Measurements from ENCODE around the gene FUS. TPM values are rescaled to one million over a fixed set of nuclear protein-coding genes. Genes with fewer than 3 reads are reported as not detected.

Gene FUS
- total RNA-seq, 1 experiment from 2014 or later = 770 TPM

DNA sequence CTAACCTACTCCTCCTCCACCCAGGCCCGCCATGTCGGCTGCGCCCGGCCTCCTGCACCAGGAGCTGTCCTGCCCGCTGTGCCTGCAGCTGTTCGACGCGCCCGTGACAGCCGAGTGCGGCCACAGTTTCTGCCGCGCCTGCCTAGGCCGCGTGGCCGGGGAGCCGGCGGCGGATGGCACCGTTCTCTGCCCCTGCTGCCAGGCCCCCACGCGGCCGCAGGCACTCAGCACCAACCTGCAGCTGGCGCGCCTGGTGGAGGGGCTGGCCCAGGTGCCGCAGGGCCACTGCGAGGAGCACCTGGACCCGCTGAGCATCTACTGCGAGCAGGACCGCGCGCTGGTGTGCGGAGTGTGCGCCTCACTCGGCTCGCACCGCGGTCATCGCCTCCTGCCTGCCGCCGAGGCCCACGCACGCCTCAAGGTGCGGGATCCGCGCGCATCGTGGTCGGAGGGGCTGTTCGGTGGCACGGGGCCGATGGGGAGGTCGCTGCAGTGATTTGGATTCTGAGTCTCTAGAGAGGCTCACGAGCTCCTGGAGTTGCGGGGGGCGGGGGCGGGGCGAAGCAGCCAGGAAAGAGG, 34.9 kb downstream of the FUS start (continued):
- TF ChIP-seq, protein P1, sequence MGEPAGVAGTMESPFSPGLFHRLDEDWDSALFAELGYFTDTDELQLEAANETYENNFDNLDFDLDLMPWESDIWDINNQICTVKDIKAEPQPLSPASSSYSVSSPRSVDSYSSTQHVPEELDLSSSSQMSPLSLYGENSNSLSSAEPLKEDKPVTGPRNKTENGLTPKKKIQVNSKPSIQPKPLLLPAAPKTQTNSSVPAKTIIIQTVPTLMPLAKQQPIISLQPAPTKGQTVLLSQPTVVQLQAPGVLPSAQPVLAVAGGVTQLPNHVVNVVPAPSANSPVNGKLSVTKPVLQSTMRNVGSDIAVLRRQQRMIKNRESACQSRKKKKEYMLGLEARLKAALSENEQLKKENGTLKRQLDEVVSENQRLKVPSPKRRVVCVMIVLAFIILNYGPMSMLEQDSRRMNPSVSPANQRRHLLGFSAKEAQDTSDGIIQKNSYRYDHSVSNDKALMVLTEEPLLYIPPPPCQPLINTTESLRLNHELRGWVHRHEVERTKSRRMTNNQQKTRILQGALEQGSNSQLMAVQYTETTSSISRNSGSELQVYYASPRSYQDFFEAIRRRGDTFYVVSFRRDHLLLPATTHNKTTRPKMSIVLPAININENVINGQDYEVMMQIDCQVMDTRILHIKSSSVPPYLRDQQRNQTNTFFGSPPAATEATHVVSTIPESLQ (CRISPR knock-in tag; IDR thresholded peaks at IDR 0.05) = no peak
- TF ChIP-seq, protein P2, sequence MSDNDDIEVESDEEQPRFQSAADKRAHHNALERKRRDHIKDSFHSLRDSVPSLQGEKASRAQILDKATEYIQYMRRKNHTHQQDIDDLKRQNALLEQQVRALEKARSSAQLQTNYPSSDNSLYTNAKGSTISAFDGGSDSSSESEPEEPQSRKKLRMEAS (CRISPR knock-in tag; IDR thresholded peaks at IDR 0.05) = peak; percentile 89
- TF ChIP-seq, protein P3, sequence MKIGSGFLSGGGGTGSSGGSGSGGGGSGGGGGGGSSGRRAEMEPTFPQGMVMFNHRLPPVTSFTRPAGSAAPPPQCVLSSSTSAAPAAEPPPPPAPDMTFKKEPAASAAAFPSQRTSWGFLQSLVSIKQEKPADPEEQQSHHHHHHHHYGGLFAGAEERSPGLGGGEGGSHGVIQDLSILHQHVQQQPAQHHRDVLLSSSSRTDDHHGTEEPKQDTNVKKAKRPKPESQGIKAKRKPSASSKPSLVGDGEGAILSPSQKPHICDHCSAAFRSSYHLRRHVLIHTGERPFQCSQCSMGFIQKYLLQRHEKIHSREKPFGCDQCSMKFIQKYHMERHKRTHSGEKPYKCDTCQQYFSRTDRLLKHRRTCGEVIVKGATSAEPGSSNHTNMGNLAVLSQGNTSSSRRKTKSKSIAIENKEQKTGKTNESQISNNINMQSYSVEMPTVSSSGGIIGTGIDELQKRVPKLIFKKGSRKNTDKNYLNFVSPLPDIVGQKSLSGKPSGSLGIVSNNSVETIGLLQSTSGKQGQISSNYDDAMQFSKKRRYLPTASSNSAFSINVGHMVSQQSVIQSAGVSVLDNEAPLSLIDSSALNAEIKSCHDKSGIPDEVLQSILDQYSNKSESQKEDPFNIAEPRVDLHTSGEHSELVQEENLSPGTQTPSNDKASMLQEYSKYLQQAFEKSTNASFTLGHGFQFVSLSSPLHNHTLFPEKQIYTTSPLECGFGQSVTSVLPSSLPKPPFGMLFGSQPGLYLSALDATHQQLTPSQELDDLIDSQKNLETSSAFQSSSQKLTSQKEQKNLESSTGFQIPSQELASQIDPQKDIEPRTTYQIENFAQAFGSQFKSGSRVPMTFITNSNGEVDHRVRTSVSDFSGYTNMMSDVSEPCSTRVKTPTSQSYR (CRISPR knock-in tag; IDR thresholded peaks at IDR 0.05) = peak; percentile 57
- no peak for TF ChIP-seq ZNF232 (CRISPR knock-in tag; IDR thresholded peaks at IDR 0.05)
- 0 out of 2 replicates have a peak, but pooled peaks have one; percentile 10 for TF ChIP-seq ZNF416 (CRISPR knock-in tag; IDR thresholded peaks at IDR 0.05)
- 0 out of 2 replicates have a peak, but pooled peaks have one; percentile 78 for TF ChIP-seq NR3C1 (CRISPR knock-in tag; conservative IDR thresholded peaks at IDR 0.05; ENCODE audit: low read depth)

DNA sequence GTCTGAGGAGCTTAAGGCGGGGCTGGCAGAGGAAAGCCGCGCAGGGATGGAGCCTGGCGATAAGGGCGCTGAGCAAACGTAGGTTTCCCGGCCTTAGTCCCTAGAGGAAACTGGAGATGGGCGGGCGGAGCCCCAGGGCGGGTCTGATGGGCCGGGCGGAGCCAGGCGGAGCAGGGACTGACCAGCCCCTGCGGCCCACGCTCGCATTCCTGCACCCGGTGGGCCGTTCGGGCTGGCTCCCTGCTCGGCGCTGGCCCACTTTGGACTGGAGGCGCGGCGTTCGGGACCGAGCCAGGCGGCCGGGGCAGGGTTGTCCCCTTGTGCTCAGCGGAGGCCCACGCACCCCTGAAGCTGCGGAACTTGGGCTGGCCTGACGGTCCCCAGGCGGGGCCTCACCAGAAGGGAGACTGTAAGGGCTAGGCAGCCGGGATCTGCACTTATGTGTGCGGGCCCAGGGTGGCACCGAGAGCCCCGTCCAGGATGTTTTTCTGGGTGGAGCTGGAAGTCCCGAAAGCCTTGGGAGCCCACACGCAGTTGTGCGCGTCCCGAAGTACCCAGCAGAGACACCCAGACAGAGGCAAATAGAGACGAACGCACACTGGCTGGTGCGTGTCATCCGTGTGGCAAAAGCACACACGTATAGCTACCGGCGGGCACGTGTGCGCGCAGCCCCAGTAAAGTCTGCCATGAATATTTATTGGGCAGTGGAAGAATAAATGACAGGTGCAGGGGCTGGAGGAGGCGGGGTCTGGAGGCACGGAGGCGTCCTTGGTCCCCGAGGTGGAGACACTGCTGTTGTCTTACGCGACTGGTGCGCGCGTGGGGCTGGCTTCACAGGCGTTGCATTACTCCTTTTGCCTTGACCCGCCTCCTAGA, 35.6 kb downstream of the FUS start:
- DNase-seq (ENCODE audit: low spot score) (peak; percentile 89), ATAC-seq (peak; percentile 85)
- Mint-ChIP-seq H3K36me3 (no peaks in the 10 kb centered on the region), H3K27ac (no peak overlapping the region), H3K4me3 (peak overlapping the region; percentile 77), H3K4me1 (peaks cover 30% of the 10 kb centered on the region), H3K27me3 (ENCODE audit: low read depth) (peaks cover 57% of the 10 kb centered on the region), H3K9me3 (no peaks in the 10 kb centered on the region)
- POLR2A ChIA-PET = interaction anchor here (0.6 to 2.0 kb wide), 9 partner anchors 14 to 262 kb away, joined by 3 to 11 read pairs (median 5); partner anchors contain the start of genes FUS, KAT8 and PYCARD
- CTCF ChIA-PET = interaction anchor here (0.6 to 4.9 kb wide), 16 partner anchors 14 to 262 kb away, joined by 3 to 41 read pairs (median 4); partner anchors contain the start of genes HSD3B7, KAT8, PYCARD and ZNF843
- TF ChIP-seq, protein P4, sequence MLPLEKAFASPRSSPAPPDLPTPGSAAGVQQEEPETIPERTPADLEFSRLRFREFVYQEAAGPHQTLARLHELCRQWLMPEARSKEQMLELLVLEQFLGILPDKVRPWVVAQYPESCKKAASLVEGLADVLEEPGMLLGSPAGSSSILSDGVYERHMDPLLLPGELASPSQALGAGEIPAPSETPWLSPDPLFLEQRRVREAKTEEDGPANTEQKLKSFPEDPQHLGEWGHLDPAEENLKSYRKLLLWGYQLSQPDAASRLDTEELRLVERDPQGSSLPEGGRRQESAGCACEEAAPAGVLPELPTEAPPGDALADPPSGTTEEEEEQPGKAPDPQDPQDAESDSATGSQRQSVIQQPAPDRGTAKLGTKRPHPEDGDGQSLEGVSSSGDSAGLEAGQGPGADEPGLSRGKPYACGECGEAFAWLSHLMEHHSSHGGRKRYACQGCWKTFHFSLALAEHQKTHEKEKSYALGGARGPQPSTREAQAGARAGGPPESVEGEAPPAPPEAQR (CRISPR knock-in tag; IDR thresholded peaks at IDR 0.05) = no peak
- TF ChIP-seq FOXP1 (CRISPR knock-in tag; IDR thresholded peaks at IDR 0.05; ENCODE audit: borderline replicate concordance) (0 out of 2 replicates have a peak, but pooled peaks have one; percentile 25), CREM (CRISPR knock-in tag; IDR thresholded peaks at IDR 0.05) (no peak), SP1 (CRISPR knock-in tag; conservative IDR thresholded peaks at IDR 0.05) (peak; percentile 14), JUN (CRISPR knock-in tag; IDR thresholded peaks at IDR 0.05) (no peak), CBFB (CRISPR knock-in tag; IDR thresholded peaks at IDR 0.05; ENCODE audit: low read depth) (0 out of 2 replicates have a peak, but pooled peaks have one; percentile 56), KAT7 (CRISPR knock-in tag; IDR thresholded peaks at IDR 0.05; ENCODE audit: borderline replicate concordance) (no peak), ZNF121 (CRISPR knock-in tag; IDR thresholded peaks at IDR 0.05) (no peak), GRHL2 (CRISPR knock-in tag; IDR thresholded peaks at IDR 0.05; ENCODE audit: insufficient replicate concordance, severe bottlenecking) (no peak), EMX1 (CRISPR knock-in tag; IDR thresholded peaks at IDR 0.05) (no peak), FOXJ3 (CRISPR knock-in tag; IDR thresholded peaks at IDR 0.05; ENCODE audit: borderline replicate concordance) (no peak), TP53 (CRISPR knock-in tag; IDR thresholded peaks at IDR 0.05) (no peak)
- TF ChIP-seq, protein P5, sequence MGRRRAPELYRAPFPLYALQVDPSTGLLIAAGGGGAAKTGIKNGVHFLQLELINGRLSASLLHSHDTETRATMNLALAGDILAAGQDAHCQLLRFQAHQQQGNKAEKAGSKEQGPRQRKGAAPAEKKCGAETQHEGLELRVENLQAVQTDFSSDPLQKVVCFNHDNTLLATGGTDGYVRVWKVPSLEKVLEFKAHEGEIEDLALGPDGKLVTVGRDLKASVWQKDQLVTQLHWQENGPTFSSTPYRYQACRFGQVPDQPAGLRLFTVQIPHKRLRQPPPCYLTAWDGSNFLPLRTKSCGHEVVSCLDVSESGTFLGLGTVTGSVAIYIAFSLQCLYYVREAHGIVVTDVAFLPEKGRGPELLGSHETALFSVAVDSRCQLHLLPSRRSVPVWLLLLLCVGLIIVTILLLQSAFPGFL (CRISPR knock-in tag; IDR thresholded peaks at IDR 0.05; ENCODE audit: borderline replicate concordance) = no peak
- TF ChIP-seq, protein P6, sequence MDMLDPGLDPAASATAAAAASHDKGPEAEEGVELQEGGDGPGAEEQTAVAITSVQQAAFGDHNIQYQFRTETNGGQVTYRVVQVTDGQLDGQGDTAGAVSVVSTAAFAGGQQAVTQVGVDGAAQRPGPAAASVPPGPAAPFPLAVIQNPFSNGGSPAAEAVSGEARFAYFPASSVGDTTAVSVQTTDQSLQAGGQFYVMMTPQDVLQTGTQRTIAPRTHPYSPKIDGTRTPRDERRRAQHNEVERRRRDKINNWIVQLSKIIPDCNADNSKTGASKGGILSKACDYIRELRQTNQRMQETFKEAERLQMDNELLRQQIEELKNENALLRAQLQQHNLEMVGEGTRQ (CRISPR knock-in tag; IDR thresholded peaks at IDR 0.05) = 0 out of 2 replicates have a peak, but pooled peaks have one; percentile 12
- TF ChIP-seq, protein P7, sequence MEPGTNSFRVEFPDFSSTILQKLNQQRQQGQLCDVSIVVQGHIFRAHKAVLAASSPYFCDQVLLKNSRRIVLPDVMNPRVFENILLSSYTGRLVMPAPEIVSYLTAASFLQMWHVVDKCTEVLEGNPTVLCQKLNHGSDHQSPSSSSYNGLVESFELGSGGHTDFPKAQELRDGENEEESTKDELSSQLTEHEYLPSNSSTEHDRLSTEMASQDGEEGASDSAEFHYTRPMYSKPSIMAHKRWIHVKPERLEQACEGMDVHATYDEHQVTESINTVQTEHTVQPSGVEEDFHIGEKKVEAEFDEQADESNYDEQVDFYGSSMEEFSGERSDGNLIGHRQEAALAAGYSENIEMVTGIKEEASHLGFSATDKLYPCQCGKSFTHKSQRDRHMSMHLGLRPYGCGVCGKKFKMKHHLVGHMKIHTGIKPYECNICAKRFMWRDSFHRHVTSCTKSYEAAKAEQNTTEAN (CRISPR knock-in tag; IDR thresholded peaks at IDR 0.05) = no peak
- TF ChIP-seq, protein P8, sequence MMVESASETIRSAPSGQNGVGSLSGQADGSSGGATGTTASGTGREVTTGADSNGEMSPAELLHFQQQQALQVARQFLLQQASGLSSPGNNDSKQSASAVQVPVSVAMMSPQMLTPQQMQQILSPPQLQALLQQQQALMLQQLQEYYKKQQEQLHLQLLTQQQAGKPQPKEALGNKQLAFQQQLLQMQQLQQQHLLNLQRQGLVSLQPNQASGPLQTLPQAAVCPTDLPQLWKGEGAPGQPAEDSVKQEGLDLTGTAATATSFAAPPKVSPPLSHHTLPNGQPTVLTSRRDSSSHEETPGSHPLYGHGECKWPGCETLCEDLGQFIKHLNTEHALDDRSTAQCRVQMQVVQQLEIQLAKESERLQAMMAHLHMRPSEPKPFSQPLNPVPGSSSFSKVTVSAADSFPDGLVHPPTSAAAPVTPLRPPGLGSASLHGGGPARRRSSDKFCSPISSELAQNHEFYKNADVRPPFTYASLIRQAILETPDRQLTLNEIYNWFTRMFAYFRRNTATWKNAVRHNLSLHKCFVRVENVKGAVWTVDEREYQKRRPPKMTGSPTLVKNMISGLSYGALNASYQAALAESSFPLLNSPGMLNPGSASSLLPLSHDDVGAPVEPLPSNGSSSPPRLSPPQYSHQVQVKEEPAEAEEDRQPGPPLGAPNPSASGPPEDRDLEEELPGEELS (CRISPR knock-in tag; IDR thresholded peaks at IDR 0.05) = peak; percentile 73; the same call in 1 of the 2 replicates
